ENCODE measurements around the gene KLHL18.
A peak's percentile ranks its signal among the peaks of the same experiment; 100 is the strongest.
"Not testable (repeated sequence)": the region's sequence is repeated elsewhere in the genome, so short reads cannot be mapped to it uniquely, and the experiment has no call there.

The KLHL18 gene

GRCh38 chr3:47276558-47276957 lies 6.2 kb upstream of the KLHL18 start:
- DNase-seq = no peak

GRCh38 chr3:47280519-47280918 lies 2.2 kb upstream of the KLHL18 start:
- no peak for DNase-seq

GRCh38 chr3:47283193-47283537 lies 421 bp downstream of the KLHL18 start:
- peak; percentile 26 for DNase-seq

- DNase-seq = peak; percentile 45
Measured at GRCh38 chr3:47283591-47284364, 1.0 kb downstream of the KLHL18 start.

- no peak for DNase-seq
Measured at GRCh38 chr3:47288966-47289910, 6.5 kb downstream of the KLHL18 start.

- peak; percentile 56 for DNase-seq
Measured at GRCh38 chr3:47291158-47291753, 8.5 kb downstream of the KLHL18 start.

- not testable (repeated sequence) for DNase-seq
Measured at GRCh38 chr3:47291754-47292420, 9.1 kb downstream of the KLHL18 start.

GRCh38 chr3:47293822-47294221 lies 11.1 kb downstream of the KLHL18 start:
- DNase-seq = no peak

- no peak for DNase-seq
Measured at GRCh38 chr3:47294392-47294791, 11.6 kb downstream of the KLHL18 start.

- no peak for DNase-seq
Measured at GRCh38 chr3:47295322-47295721, 12.6 kb downstream of the KLHL18 start.

GRCh38 chr3:47295976-47296375 lies 13.2 kb downstream of the KLHL18 start:
- DNase-seq = no peak

GRCh38 chr3:47296562-47297302 lies 14.0 kb downstream of the KLHL18 start:
- DNase-seq = no peak

- DNase-seq = peak; percentile 90
Measured at GRCh38 chr3:47298439-47298838, 15.7 kb downstream of the KLHL18 start.

- DNase-seq = no peak
Measured at GRCh38 chr3:47299381-47300318, 16.9 kb downstream of the KLHL18 start.

GRCh38 chr3:47301456-47301855 lies 18.7 kb downstream of the KLHL18 start:
- no peak for DNase-seq

GRCh38 chr3:47306022-47306421 lies 23.3 kb downstream of the KLHL18 start:
- no peak for DNase-seq

GRCh38 chr3:47309231-47309630 lies 26.5 kb downstream of the KLHL18 start:
- not testable (repeated sequence) for DNase-seq

- DNase-seq = peak; percentile 77
Measured at GRCh38 chr3:47310391-47310790, 27.6 kb downstream of the KLHL18 start.

- DNase-seq = no peak
Measured at GRCh38 chr3:47313341-47314055, 30.8 kb downstream of the KLHL18 start.

- peak; percentile 17 for DNase-seq
Measured at GRCh38 chr3:47314056-47314764, 31.5 kb downstream of the KLHL18 start.

Data from hematopoietic multipotent progenitor cell treated with erythropoietin and hydrocortisone succinate and interleukin-3 and kit ligand, for 8 days (in vitro differentiated cells).